Tibial artery (tissue), 4 donors: ENCODE results near the gene ANKRD13A.
A peak's percentile ranks its signal among the peaks of the same experiment; 100 is the strongest.

Experiments
- DNase-seq, 2 donors: peaks; one replicate each; pipeline ENCODE4 v3.0.0-alpha.2; 2019
- H3K27ac ChIP-seq, 2 donors: fragments of 200-600 bp; sonication (generic) in 1 of 2; 1 replicate in 1 of 2; 2 replicates in 1 of 2; pipeline ENCODE4 v1.5.1; 2018 to 2019; ENCODE audit warnings: mild to moderate bottlenecking in 1 of 2
- H3K27me3 ChIP-seq, 2 donors: fragments of 200-600 bp; sonication (generic) in 1 of 2; one replicate each; pipeline versions ENCODE4 v1.5.1 to v1.6.0; 2016 to 2019
- H3K36me3 ChIP-seq, 3 donors: fragments of 200-600 bp; sonication (generic) in 2 of 3; one replicate each; pipeline ENCODE4 v1.5.1; 2016 to 2019; ENCODE audit warnings: mild to moderate bottlenecking in 2 of 3
- H3K4me1 ChIP-seq, 4 donors: fragments of 200-600 bp; sonication (generic) in 2 of 4; 1 replicate in 3 of 4; 2 replicates in 1 of 4; pipeline ENCODE4 v1.5.1; 2016 to 2019
- H3K4me3 ChIP-seq, 2 donors: fragments of 200-600 bp; sonication (generic) in 1 of 2; 1 replicate in 1 of 2; 2 replicates in 1 of 2; pipeline ENCODE4 v1.5.1; 2018 to 2019; ENCODE audit warnings: mild to moderate bottlenecking in 2 of 2
- H3K9me3 ChIP-seq, 3 donors: fragments of 200-600 bp; sonication (generic) in 1 of 3; one replicate each; pipeline ENCODE4 v1.5.1; 2016 to 2019
- intact Hi-C: fragments of 100-400 bp; cut with DNase I; formaldehyde crosslinking; loops from one replicate; pipeline ENCODE4 v1.15.0; 2023; ENCODE audit warnings: low total_unique reads
- TF ChIP-seq, protein P1 (sequence below), 2 experiments: fragments of 200-600 bp in 1 of 2; fragments of 450-650 bp in 1 of 2; IDR thresholded peaks; one replicate each; pipeline ENCODE4 v1.5.1; 2017 to 2019; ENCODE audit warnings: antibody characterized with exemption in 2 of 2, mild to moderate bottlenecking in 1 of 2, moderate library complexity in 1 of 2

ANKRD13A gene

DNA sequence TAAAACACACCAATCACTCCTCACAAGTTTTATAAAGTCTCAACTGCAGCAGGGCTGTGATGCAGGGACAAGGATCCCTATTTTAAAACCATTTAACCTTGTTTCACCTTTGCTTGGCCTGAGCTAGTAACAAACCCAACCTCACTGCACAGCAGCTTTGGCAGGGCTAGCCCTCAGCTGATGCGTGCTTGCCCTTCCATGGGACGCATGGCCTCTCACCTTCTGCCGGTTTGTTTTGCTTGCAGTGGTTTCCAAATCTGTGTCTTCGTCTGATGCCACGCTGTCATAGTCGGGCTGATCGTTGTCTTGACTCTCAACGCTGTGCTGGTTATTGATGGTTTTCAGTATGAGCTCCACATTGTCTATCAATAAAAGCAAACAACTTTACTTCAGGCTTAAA, 46.4 kb upstream of the ANKRD13A start:
- TF ChIP-seq, protein P1, sequence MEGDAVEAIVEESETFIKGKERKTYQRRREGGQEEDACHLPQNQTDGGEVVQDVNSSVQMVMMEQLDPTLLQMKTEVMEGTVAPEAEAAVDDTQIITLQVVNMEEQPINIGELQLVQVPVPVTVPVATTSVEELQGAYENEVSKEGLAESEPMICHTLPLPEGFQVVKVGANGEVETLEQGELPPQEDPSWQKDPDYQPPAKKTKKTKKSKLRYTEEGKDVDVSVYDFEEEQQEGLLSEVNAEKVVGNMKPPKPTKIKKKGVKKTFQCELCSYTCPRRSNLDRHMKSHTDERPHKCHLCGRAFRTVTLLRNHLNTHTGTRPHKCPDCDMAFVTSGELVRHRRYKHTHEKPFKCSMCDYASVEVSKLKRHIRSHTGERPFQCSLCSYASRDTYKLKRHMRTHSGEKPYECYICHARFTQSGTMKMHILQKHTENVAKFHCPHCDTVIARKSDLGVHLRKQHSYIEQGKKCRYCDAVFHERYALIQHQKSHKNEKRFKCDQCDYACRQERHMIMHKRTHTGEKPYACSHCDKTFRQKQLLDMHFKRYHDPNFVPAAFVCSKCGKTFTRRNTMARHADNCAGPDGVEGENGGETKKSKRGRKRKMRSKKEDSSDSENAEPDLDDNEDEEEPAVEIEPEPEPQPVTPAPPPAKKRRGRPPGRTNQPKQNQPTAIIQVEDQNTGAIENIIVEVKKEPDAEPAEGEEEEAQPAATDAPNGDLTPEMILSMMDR (IDR thresholded peaks at IDR 0.05), result no peak
- intact Hi-C loops, result no loop called here
- H3K4me1 ChIP-seq, result peaks cover 0 to 28% (median 11%) of the 10 kb centered on the region in 4 donors
- peaks cover 28 to 94% (median 52%) of the 10 kb centered on the region in 3 donors for H3K36me3 ChIP-seq
- H3K27ac ChIP-seq, result peak overlapping the region; percentile 23 to 54
- no peak overlapping the region for H3K4me3 ChIP-seq
- no peaks in the 10 kb centered on the region for H3K27me3 ChIP-seq
- H3K9me3 ChIP-seq, result no peaks in the 10 kb centered on the region
- no peak for DNase-seq

DNA sequence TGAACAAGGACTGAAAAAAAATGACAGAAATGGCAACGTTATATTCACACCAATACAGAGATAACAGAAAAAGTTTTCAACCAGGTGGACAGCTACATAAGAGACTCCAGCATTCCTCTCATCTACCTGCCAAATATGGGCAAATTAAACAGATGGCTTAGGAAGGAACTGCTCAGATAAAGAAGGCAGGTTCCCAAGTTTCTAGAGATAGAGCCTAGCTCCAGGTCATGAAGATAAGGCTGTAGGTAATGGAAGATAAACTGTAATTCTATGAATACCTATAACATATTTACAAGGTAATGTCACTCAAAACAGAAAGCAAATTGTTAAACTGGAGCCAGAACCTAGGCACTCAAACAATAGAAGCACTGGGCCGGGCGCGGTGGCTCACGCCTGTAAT, 45.6 kb upstream of the ANKRD13A start:
- Histone ChIP-seq H3K4me1 (peaks cover 0 to 28% (median 11%) of the 10 kb centered on the region in 4 donors), H3K4me3 (no peak overlapping the region), H3K9me3 (no peaks in the 10 kb centered on the region), H3K27me3 (no peaks in the 10 kb centered on the region), H3K27ac (peak overlapping the region in 1 of 2 donors; percentile 28), H3K36me3 (peaks cover 28 to 94% (median 52%) of the 10 kb centered on the region in 3 donors)
- no peak for DNase-seq
- intact Hi-C loops, result no loop called here
- TF ChIP-seq, protein P1 (IDR thresholded peaks at IDR 0.05), result no peak

DNA sequence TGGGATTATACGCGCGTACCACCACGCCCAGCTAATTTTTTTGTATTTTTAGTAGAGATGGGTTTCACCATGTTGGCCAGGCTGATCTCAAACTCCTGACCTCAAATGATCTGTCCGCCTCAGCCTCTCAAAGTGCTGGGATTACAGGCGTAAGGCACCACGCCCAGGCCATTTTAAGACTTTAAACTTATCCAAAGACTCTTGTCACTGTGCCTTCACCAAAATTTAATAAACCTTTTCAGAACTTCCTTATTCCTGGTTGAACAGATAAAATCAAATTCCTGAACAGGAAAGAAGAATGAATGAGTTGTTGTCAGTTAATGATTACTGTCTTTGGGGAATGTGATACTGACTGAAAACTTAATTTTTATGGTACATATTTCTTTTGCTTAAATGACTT, 40.9 kb upstream of the ANKRD13A start:
- intact Hi-C loops, result no loop called here
- Histone ChIP-seq H3K27me3 (no peaks in the 10 kb centered on the region), H3K27ac (no peak overlapping the region), H3K36me3 (peaks cover 33 to 95% (median 52%) of the 10 kb centered on the region in 3 donors), H3K4me1 (no peaks in the 10 kb centered on the region), H3K4me3 (no peak overlapping the region), H3K9me3 (no peaks in the 10 kb centered on the region)
- TF ChIP-seq, protein P1 (IDR thresholded peaks at IDR 0.05), result no peak
- no peak for DNase-seq

DNA sequence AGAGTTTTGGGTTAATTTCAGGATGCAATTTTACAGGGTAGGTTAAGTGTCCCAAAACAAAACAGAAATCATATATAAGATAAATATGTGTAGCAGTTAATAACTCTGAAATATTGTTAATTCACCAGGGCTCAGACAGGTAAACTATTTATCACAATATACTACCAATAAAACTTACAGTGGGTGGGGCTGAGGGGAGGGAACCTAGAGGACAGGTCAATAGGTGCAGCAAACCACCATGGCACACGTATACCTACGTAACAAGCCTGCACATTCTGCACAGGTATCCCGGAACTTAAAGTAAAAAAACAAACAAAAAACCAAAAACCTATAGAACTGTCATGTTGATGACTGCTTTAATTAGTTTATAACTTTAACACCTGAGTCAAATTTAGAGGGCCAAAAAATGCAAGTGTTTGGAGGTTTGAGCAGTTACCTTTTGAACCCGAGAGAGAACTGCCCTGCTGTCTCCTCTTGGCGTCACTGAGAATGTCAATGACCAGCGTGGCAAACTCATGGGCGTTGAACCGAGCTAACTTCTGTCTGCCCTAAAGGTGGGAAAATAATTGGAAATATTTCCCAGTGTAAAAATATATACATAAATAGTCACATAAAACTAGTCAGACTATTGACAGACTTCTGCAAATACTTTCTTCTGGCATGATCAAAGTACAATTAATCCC, 39.7 kb upstream of the ANKRD13A start:
- no peak overlapping the region for H3K4me3 ChIP-seq
- no peak for DNase-seq
- intact Hi-C loops, result no loop called here

DNA sequence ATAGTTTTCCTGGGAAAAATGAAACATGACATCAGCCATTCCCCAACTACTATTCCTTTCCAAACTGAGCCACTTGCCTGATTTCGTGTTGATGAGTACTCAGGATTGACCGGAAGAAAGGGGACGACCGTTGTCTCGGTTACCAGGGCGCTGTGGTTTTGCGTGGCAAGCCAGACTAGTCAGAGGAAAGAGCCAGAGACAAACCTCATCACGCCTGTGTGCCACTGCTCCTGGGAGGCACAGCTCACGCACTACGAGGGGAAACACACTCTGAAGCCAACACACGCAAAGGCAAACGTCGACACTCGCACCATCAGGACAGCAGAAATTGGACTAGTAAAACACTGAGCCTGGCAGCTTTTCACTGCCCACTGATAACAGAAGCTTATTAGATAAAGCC, 38.0 kb upstream of the ANKRD13A start:
- intact Hi-C loops, result no loop called here
- peaks cover 0 to 3% (median 0%) of the 10 kb centered on the region in 4 donors for H3K4me1 ChIP-seq
- no peak overlapping the region for H3K27ac ChIP-seq
- peaks cover 28 to 93% (median 59%) of the 10 kb centered on the region in 3 donors for H3K36me3 ChIP-seq
- H3K9me3 ChIP-seq, result no peaks in the 10 kb centered on the region
- H3K4me3 ChIP-seq, result no peak overlapping the region
- TF ChIP-seq, protein P1 (IDR thresholded peaks at IDR 0.05), result no peak
- H3K27me3 ChIP-seq, result no peaks in the 10 kb centered on the region
- no peak for DNase-seq

More for the DNA sequence above, 39.7 kb upstream of the ANKRD13A start:
- TF ChIP-seq, protein P1 (IDR thresholded peaks at IDR 0.05), result no peak
- Histone ChIP-seq H3K4me1 (peaks cover 0 to 3% (median 0%) of the 10 kb centered on the region in 4 donors), H3K27me3 (no peaks in the 10 kb centered on the region), H3K27ac (no peak overlapping the region), H3K9me3 (no peaks in the 10 kb centered on the region), H3K36me3 (peaks cover 33 to 95% (median 48%) of the 10 kb centered on the region in 3 donors)
